Subcutaneous abdominal adipose tissue (tissue), 5 donors: ENCODE measurements around the gene ADAMTS12.
A peak's percentile ranks its signal among the peaks of the same experiment; 100 is the strongest.

ENCODE experiments used
- H3K27ac ChIP-seq: one replicate; pipeline ENCODE4 v1.7.0; 2013; ENCODE audit warnings: low read depth, mild to moderate bottlenecking, inconsistent platforms, low read length, moderate library complexity
- H3K27me3 ChIP-seq, 5 donors: one replicate each; pipeline ENCODE4 v1.7.0; 2013; ENCODE audit warnings: low read length in 5 of 5, inconsistent platforms in 1 of 5; ENCODE audit not compliant: control insufficient read depth in 5 of 5, insufficient read depth in 4 of 5
- H3K36me3 ChIP-seq, 5 donors: one replicate each; pipeline ENCODE4 v1.7.0; 2013; ENCODE audit warnings: low read length in 5 of 5; ENCODE audit not compliant: control insufficient read depth in 5 of 5, insufficient read depth in 5 of 5
- H3K4me1 ChIP-seq, 5 donors: one replicate each; pipeline ENCODE4 v1.7.0; 2013; ENCODE audit warnings: low read length in 5 of 5, mild to moderate bottlenecking in 3 of 5, moderate library complexity in 1 of 5; ENCODE audit not compliant: control insufficient read depth in 5 of 5, insufficient read depth in 5 of 5
- H3K4me3 ChIP-seq, 5 donors: one replicate each; pipeline ENCODE4 v1.7.0; 2013; ENCODE audit warnings: low read length in 5 of 5, low read depth in 1 of 5
- H3K9ac ChIP-seq, 5 donors: one replicate each; pipeline ENCODE4 v1.7.0; 2013; ENCODE audit warnings: low read length in 5 of 5, mild to moderate bottlenecking in 4 of 5, moderate library complexity in 3 of 5
- H3K9me3 ChIP-seq, 5 donors: one replicate each; pipeline ENCODE4 v1.7.0; 2013; ENCODE audit warnings: low read length in 5 of 5; ENCODE audit not compliant: control insufficient read depth in 5 of 5
- donor health status: healthy.
- donor health status: healthy.
- donor health status: healthy.
- donor health status: healthy.
- donor health status: healthy.

ADAMTS12 gene

GRCh38 chr5:33905381-33905780 lies 13.6 kb upstream of the ADAMTS12 start:
- H3K27ac ChIP-seq = no peak overlapping the region
- H3K4me1 ChIP-seq = peaks cover 0 to 9% (median 3%) of the 10 kb centered on the region in 5 donors
- no peak overlapping the region for H3K9ac ChIP-seq
- peaks cover 4 to 28% (median 13%) of the 10 kb centered on the region in 5 donors for H3K9me3 ChIP-seq
- H3K27me3 ChIP-seq = no peaks in the 10 kb centered on the region
- no peak overlapping the region for H3K4me3 ChIP-seq
- H3K36me3 ChIP-seq = no peaks in the 10 kb centered on the region

DNA sequence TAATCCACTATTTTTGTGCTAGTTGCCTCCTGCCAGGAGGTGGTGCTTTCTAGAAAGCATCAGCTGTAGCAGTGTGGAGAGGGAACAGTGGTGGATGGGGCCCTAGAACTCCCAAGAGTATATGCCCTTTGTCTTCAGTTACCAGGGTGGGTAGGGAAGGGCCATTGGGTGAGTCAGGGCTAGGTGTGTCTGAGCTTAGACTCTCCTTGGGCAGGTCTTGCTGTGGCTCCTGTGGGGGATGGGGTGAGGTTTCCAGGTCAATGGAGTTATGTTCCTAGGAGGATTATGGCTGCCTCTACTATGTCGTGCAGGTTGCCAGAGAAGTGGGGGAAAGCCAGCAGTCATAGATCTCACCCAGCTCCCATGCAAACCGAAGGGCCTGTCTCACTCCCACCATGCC lies 11.3 kb upstream of the ADAMTS12 start:
- Histone ChIP-seq H3K36me3 (no peaks in the 10 kb centered on the region), H3K4me3 (no peak overlapping the region), H3K27me3 (no peaks in the 10 kb centered on the region), H3K9ac (no peak overlapping the region), H3K4me1 (peaks cover 0 to 9% (median 3%) of the 10 kb centered on the region in 5 donors), H3K9me3 (peaks cover 4 to 28% (median 13%) of the 10 kb centered on the region in 5 donors), H3K27ac (no peak overlapping the region)

GRCh38 chr5:33901156-33901555 lies 9.4 kb upstream of the ADAMTS12 start:
- peaks cover under 1 to 13% (median 5%) of the 10 kb centered on the region in 5 donors for H3K9me3 ChIP-seq
- no peaks in the 10 kb centered on the region for H3K36me3 ChIP-seq
- H3K4me1 ChIP-seq = peaks cover 0 to 9% (median 3%) of the 10 kb centered on the region in 5 donors
- H3K27ac ChIP-seq = no peak overlapping the region
- no peak overlapping the region for H3K9ac ChIP-seq
- H3K4me3 ChIP-seq = no peak overlapping the region
- no peaks in the 10 kb centered on the region for H3K27me3 ChIP-seq

GRCh38 chr5:33894566-33894965 lies 2.8 kb upstream of the ADAMTS12 start:
- Histone ChIP-seq H3K4me1 (peaks cover 6 to 34% (median 31%) of the 10 kb centered on the region in 5 donors), H3K4me3 (no peak overlapping the region), H3K36me3 (no peaks in the 10 kb centered on the region), H3K27me3 (peaks cover 0 to 3% (median 0%) of the 10 kb centered on the region in 5 donors), H3K9ac (no peak overlapping the region), H3K27ac (no peak overlapping the region), H3K9me3 (no peaks in the 10 kb centered on the region)

DNA sequence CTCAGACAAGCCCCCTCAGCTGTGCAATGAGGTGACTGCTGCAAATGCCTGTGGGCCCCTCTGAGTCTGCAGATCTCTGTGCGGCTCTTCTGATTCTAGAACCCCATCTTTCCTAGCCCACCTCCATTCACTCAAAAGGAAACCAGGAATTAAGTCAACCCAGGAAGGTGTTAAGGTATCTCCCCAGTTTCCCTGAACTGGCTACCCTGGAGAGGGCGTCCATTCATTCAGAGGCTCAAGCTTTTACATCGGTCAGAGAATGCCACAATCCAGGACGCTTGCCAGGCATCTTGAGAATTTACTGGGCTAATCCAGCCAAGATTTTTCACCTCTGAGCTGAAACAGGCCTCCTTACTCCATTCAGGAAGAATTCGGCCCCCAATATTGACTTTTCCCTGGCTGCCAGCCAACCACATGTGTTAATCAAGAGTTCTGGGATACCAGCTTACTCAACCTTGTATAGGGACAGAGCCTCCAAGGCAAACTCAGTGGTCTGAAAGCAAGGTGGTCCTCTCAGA lies 889 bp upstream of the ADAMTS12 start:
- Histone ChIP-seq H3K27ac (peak overlapping the region; percentile 92), H3K9me3 (no peaks in the 10 kb centered on the region), H3K27me3 (peaks cover 0 to 3% (median 0%) of the 10 kb centered on the region in 5 donors), H3K36me3 (no peaks in the 10 kb centered on the region), H3K4me3 (peak overlapping the region; percentile 23 to 74 (median 57)), H3K4me1 (peaks cover 11 to 49% (median 42%) of the 10 kb centered on the region in 5 donors), H3K9ac (peak overlapping the region in 2 of 5 donors; percentile 43 to 55)

DNA sequence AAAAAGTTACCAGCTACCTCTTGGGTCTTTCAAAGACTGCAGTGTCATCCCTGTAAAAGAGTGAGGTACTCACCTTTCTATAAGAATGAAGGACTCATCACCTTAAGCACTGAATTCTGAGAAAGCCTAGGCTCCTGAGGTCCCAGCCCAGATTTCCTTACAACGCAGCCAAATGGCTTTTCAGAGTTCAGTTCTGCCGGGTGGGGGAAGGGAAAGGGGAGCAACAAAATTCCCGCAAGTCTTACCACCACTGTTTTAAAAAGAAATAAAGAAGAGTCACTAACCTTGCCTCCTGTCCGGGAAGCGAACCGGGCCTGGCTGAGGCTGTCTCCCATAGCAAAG lies 373 bp downstream of the ADAMTS12 start:
- Histone ChIP-seq H3K36me3 (no peaks in the 10 kb centered on the region), H3K27ac (peak overlapping the region; percentile 92), H3K9ac (peak overlapping the region; percentile 26 to 78 (median 57)), H3K27me3 (peaks cover 0 to 3% (median 0%) of the 10 kb centered on the region in 5 donors), H3K9me3 (no peaks in the 10 kb centered on the region), H3K4me3 (peak overlapping the region; percentile 53 to 87 (median 65)), H3K4me1 (peaks cover 12 to 62% (median 54%) of the 10 kb centered on the region in 5 donors)

DNA sequence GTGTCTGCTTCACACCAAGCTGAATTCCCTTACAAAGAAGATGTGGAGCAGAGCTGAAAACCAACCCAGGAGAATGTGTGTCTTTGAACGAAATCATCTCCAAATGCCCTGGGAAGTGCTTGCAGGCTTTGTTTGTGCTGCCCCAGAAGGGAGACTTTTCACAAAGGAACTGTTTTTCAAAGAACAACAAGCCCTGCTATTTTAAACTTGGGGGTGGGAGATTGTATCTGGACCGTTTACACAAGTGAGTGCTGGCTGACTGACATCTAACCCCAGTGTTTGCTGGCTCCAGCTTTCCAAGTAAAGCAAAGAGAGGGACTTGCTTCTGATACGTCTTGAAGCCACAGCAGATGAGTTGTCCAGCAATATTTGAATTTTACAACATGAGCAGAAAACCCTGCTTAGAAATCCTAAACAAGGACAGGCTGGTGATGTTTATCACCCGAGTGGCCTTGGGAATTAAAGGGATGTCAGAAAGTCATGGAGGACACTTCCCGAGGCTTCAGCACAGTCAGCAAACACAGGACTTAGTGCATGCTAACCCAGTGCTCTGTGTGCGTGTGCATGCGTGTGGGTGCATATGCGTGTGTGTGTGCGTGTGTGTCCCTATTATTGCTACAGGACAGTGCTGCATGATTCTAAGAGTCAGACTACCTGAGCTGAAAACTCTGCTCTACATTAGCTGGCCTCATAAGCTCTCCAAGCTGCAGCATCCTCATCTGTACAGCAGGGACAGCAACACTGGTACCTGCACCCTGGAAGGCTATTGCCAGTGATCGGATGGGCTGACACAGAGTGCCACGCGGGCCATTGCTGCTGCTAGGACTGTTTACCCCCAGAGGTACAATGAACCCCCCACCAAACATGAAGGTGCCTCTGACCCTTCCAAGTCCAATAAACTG lies 1.4 kb downstream of the ADAMTS12 start:
- Histone ChIP-seq H3K4me1 (peaks cover 13 to 71% (median 62%) of the 10 kb centered on the region in 5 donors), H3K27ac (peak overlapping the region; percentile 92), H3K4me3 (peak overlapping the region; percentile 53 to 87 (median 65)), H3K9ac (peak overlapping the region; percentile 26 to 78 (median 58)), H3K36me3 (no peaks in the 10 kb centered on the region), H3K9me3 (no peaks in the 10 kb centered on the region), H3K27me3 (peaks cover 0 to 3% (median 0%) of the 10 kb centered on the region in 5 donors)

- H3K27ac ChIP-seq = peak overlapping the region; percentile 92
- no peaks in the 10 kb centered on the region for H3K9me3 ChIP-seq
- peaks cover 0 to 3% (median 0%) of the 10 kb centered on the region in 5 donors for H3K27me3 ChIP-seq
- H3K9ac ChIP-seq = peak overlapping the region in 1 of 5 donors; percentile 44
- peaks cover 13 to 79% (median 63%) of the 10 kb centered on the region in 5 donors for H3K4me1 ChIP-seq
- H3K36me3 ChIP-seq = no peaks in the 10 kb centered on the region
- peak overlapping the region in 3 of 5 donors; percentile 29 to 38 (median 36) for H3K4me3 ChIP-seq
Observed at GRCh38 chr5:33888587-33888986, 3.2 kb downstream of the ADAMTS12 start.

- H3K27me3 ChIP-seq = peaks cover 0 to 3% (median 0%) of the 10 kb centered on the region in 5 donors
- peak overlapping the region in 1 of 5 donors; percentile 11 for H3K4me3 ChIP-seq
- peak overlapping the region in 1 of 5 donors; percentile 32 for H3K9ac ChIP-seq
- H3K4me1 ChIP-seq = peaks cover 7 to 68% (median 53%) of the 10 kb centered on the region in 5 donors
- peak overlapping the region; percentile 92 for H3K27ac ChIP-seq
- H3K36me3 ChIP-seq = no peaks in the 10 kb centered on the region
- H3K9me3 ChIP-seq = no peaks in the 10 kb centered on the region
Observed at GRCh38 chr5:33887268-33887667, 4.5 kb downstream of the ADAMTS12 start.

- Histone ChIP-seq H3K27ac (peak overlapping the region; percentile 92), H3K36me3 (no peaks in the 10 kb centered on the region), H3K9ac (peak overlapping the region in 1 of 5 donors; percentile 49), H3K9me3 (no peaks in the 10 kb centered on the region), H3K27me3 (peaks cover 0 to 3% (median 0%) of the 10 kb centered on the region in 5 donors), H3K4me1 (peaks cover 7 to 63% (median 45%) of the 10 kb centered on the region in 5 donors), H3K4me3 (no peak overlapping the region)
Observed at GRCh38 chr5:33886283-33886682, 5.5 kb downstream of the ADAMTS12 start.
